HCT116 (cell line): ENCODE measurements around the gene CD24. TPM values are rescaled to one million over a fixed set of nuclear protein-coding genes. Genes with fewer than 3 reads are reported as not detected.
A peak's percentile ranks its signal among the peaks of the same experiment; 100 is the strongest.

ENCODE experiments used
- ATAC-seq: fragments of 200-7000 bp; cut with Tn5 transposase; 2 replicates; pipeline ENCODE4 v1.9.1; 2020; ENCODE audit warnings: mild to moderate bottlenecking, moderate library complexity
- BruUV-seq: library from RNA; stranded (reverse); fragments of 400-500 nt; replicated peaks from 2 replicates; lab custom pipeline; 2021; lab: Mats Ljungman, UMichigan
- CTCF ChIA-PET: fragments of 300-600 bp; sonication (Branson Sonifier 250); formaldehyde crosslinking; loops from one replicate; lab custom pipeline; 2021; ENCODE audit warnings: antibody characterized with exemption; lab: Charles Lee
- POLR2A ChIA-PET: fragments of 300-600, 350-600 bp; sonication (Branson Sonifier 250); formaldehyde crosslinking; loops from one replicate; lab custom pipeline; 2021; ENCODE audit warnings: antibody characterized with exemption; lab: Charles Lee
- RAD21 ChIA-PET, 2 experiments: fragments of 300-600 bp; sonication (Branson Sonifier 250); formaldehyde crosslinking; loops; one replicate each; lab custom pipeline; 2023; ENCODE audit warnings: low total read pairs in 2 of 2; ENCODE audit not compliant: uncharacterized antibody in 2 of 2, unreplicated experiment in 2 of 2, low non-redundant PET in 1 of 2; lab: Charles Lee
- DNase-seq: peaks from one replicate; pipeline ENCODE4 v3.0.0-alpha.2; 2010; ENCODE audit warnings: low read depth, low spot score
- H2AFZ ChIP-seq: fragments of 200-600 bp; shearing (Covaris generic), sonication (generic); 2 replicates; pipeline ENCODE4 v1.6.1; 2017; ENCODE audit warnings: low read depth, mixed run types, mixed read lengths, antibody characterized with exemption, low read length; ENCODE audit not compliant: poor library complexity, severe bottlenecking
- H3K27ac ChIP-seq: 2 replicates; pipeline ENCODE4 v1.5.1; 2012; ENCODE audit warnings: low read depth, low read length
- H3K27me3 ChIP-seq: fragments of 200-600 bp; sonication (generic); 2 replicates; pipeline ENCODE4 v1.6.1; 2016; ENCODE audit warnings: mixed run types, low read length, mixed read lengths; ENCODE audit not compliant: insufficient read depth
- H3K36me3 ChIP-seq, 2 experiments: fragments of 200-500 bp in 1 of 2; fragments of 200-600 bp in 1 of 2; sonication (Bioruptor generic) in 1 of 2; sonication (generic) in 1 of 2; 2 replicates each; pipeline versions ENCODE4 v1.5.1 to v1.6.1; 2014 to 2016; ENCODE audit warnings: low read length in 2 of 2, inconsistent platforms in 1 of 2, mixed read lengths in 1 of 2, mixed run types in 1 of 2; ENCODE audit not compliant: insufficient read depth in 2 of 2, control insufficient read depth in 1 of 2
- H3K4me1 ChIP-seq, 2 experiments: fragments of 200-600 bp in 1 of 2; sonication (generic) in 1 of 2; 2 replicates each; pipeline versions ENCODE4 v1.5.1 to v1.6.1; 2012 to 2017; ENCODE audit warnings: low read length in 2 of 2, inconsistent platforms in 1 of 2, mild to moderate bottlenecking in 1 of 2, mixed read lengths in 1 of 2, mixed run types in 1 of 2, moderate library complexity in 1 of 2; ENCODE audit not compliant: insufficient read depth in 2 of 2, control insufficient read depth in 1 of 2
- H3K4me2 ChIP-seq: fragments of 200-600 bp; sonication (generic); 2 replicates; pipeline ENCODE4 v1.6.1; 2017; ENCODE audit warnings: mixed run types, low read length, mixed read lengths
- H3K4me3 ChIP-seq, 2 experiments: fragments of 200-600 bp in 1 of 2; sonication (generic) in 1 of 2; replicated peaks in 1 of 2; 2 replicates each; pipeline ENCODE4 v1.5.1; 2011 to 2016; ENCODE audit warnings: low read length in 2 of 2, control low read depth in 1 of 2, low read depth in 1 of 2, mild to moderate bottlenecking in 1 of 2, mixed read lengths in 1 of 2, mixed run types in 1 of 2
- H3K79me2 ChIP-seq: fragments of 200-600 bp; sonication (generic); 2 replicates; pipeline ENCODE4 v1.6.1; 2017; ENCODE audit warnings: mild to moderate bottlenecking, mixed run types, low read length, moderate library complexity, mixed read lengths; ENCODE audit not compliant: insufficient read depth
- H3K9ac ChIP-seq: fragments of 200-600 bp; sonication (generic); 2 replicates; pipeline ENCODE4 v1.6.1; 2016; ENCODE audit warnings: low read length, mixed read lengths
- H3K9me2 ChIP-seq: fragments of 200-600 bp; sonication (generic), shearing (Covaris generic); 2 replicates; pipeline ENCODE4 v1.6.1; 2017; ENCODE audit warnings: mixed run types, mild to moderate bottlenecking, moderate library complexity; ENCODE audit not compliant: insufficient read depth
- H3K9me3 ChIP-seq, 2 experiments: fragments of 200-500 bp in 1 of 2; fragments of 200-600 bp in 1 of 2; sonication (Bioruptor generic) in 1 of 2; sonication (generic) in 1 of 2; 2 replicates each; pipeline ENCODE4 v1.6.1; 2014 to 2017; ENCODE audit warnings: low read length in 2 of 2, mixed read lengths in 2 of 2, inconsistent platforms in 1 of 2, low read depth in 1 of 2, mild to moderate bottlenecking in 1 of 2, mixed run types in 1 of 2, moderate library complexity in 1 of 2; ENCODE audit not compliant: control insufficient read depth in 1 of 2, insufficient read depth in 1 of 2
- H4K20me1 ChIP-seq: fragments of 200-600 bp; sonication (generic), shearing (Covaris generic); 2 replicates; pipeline ENCODE4 v1.6.1; 2017; ENCODE audit warnings: mixed run types, mild to moderate bottlenecking, moderate library complexity; ENCODE audit not compliant: insufficient read depth
- CEBPB ChIP-seq: IDR thresholded peaks from 2 replicates; pipeline ENCODE4 v1.6.1; 2012; ENCODE audit warnings: low read depth
- ELF1 ChIP-seq: IDR thresholded peaks from 2 replicates; pipeline ENCODE4 v1.6.1; 2012; ENCODE audit warnings: low read depth, borderline replicate concordance
- JUND ChIP-seq: IDR thresholded peaks from 2 replicates; pipeline ENCODE4 v1.6.1; 2012
- RAD21 ChIP-seq: IDR thresholded peaks from 2 replicates; pipeline ENCODE4 v1.6.1; 2012; ENCODE audit warnings: low read depth, mild to moderate bottlenecking
- REST ChIP-seq: IDR thresholded peaks from 2 replicates; pipeline ENCODE4 v1.6.1; 2012; ENCODE audit warnings: low read depth
- YY1 ChIP-seq: IDR thresholded peaks from 2 replicates; pipeline ENCODE4 v1.6.1; 2011; ENCODE audit warnings: low read length, low read depth, moderate library complexity, mild to moderate bottlenecking; ENCODE audit not compliant: insufficient replicate concordance; ENCODE audit errors: extremely low read depth
- ZFX ChIP-seq: fragments of 450-650 bp; IDR thresholded peaks from 2 replicates; pipeline ENCODE4 v1.6.1; 2017
- intact Hi-C: fragments of 100-400 bp; cut with micrococcal nuclease; formaldehyde crosslinking; loops from 2 replicates; pipeline ENCODE4 v1.10.0; 2022
- total RNA-seq: library from RNA; stranded (reverse); gene quantifications from one replicate; pipeline ENCODE4 v1.2.1, GENCODE V29; 2021; ENCODE audit not compliant: unreplicated experiment

The CD24 gene
- total RNA-seq, 1 experiment from 2014 or later = 7.3 TPM

- no peaks in the 10 kb centered on the region for H3K4me1 ChIP-seq
- TF ChIP-seq RAD21 (no peak), REST (peak; percentile 95)
- TF ChIP-seq, all 23 proteins: peak for 1
- no peaks in the 10 kb centered on the region for H3K9me3 ChIP-seq
- H3K27me3 ChIP-seq = peaks cover 9% of the 10 kb centered on the region; the same call in 1 of the 2 replicates
- ChIA-PET CTCF (no interaction called here), POLR2A (no interaction called here), RAD21 (no interaction called here)
- no TSS peak for BruUV-seq
- no peaks in the 10 kb centered on the region for H3K79me2 ChIP-seq
- H2AFZ ChIP-seq = no peak overlapping the region
- H3K36me3 ChIP-seq = no peaks in the 10 kb centered on the region
- H3K9ac ChIP-seq = no peak overlapping the region
- intact Hi-C loops = no loop called here
- ATAC-seq = no peak
- H3K4me3 ChIP-seq = no peak overlapping the region
- H3K4me2 ChIP-seq = no peak overlapping the region
- no peak for DNase-seq
- no peak overlapping the region for H3K27ac ChIP-seq
- no peaks in the 10 kb centered on the region for H3K9me2 ChIP-seq
- H4K20me1 ChIP-seq = no peaks in the 10 kb centered on the region
Observed at GRCh38 chr6:106927531-106928398, 46.8 kb downstream of the CD24 start.

GRCh38 chr6:106925948-106926347 lies 48.6 kb downstream of the CD24 start:
- no peak for DNase-seq
- Histone ChIP-seq H3K9ac (no peak overlapping the region), H3K27me3 (peaks cover 9% of the 10 kb centered on the region; the same call in 1 of the 2 replicates), H4K20me1 (no peaks in the 10 kb centered on the region), H3K36me3 (no peaks in the 10 kb centered on the region), H3K4me2 (no peak overlapping the region), H2AFZ (no peak overlapping the region), H3K4me3 (no peak overlapping the region), H3K79me2 (no peaks in the 10 kb centered on the region), H3K4me1 (no peaks in the 10 kb centered on the region), H3K9me3 (no peaks in the 10 kb centered on the region), H3K9me2 (no peaks in the 10 kb centered on the region), H3K27ac (no peak overlapping the region)
- ChIA-PET CTCF (no interaction called here), POLR2A (no interaction called here), RAD21 (no interaction called here)
- TF ChIP-seq JUND (no peak), ZFX (no peak), CEBPB (no peak), YY1 (no peak), ELF1 (no peak)
- intact Hi-C loops = no loop called here
- no TSS peak for BruUV-seq
- ATAC-seq = no peak
